ENCODE results near the gene SMIM24.
"Not testable (repeated sequence)": the region's sequence is repeated elsewhere in the genome, so short reads cannot be mapped to it uniquely, and the experiment has no call there.

SMIM24 gene

DNA sequence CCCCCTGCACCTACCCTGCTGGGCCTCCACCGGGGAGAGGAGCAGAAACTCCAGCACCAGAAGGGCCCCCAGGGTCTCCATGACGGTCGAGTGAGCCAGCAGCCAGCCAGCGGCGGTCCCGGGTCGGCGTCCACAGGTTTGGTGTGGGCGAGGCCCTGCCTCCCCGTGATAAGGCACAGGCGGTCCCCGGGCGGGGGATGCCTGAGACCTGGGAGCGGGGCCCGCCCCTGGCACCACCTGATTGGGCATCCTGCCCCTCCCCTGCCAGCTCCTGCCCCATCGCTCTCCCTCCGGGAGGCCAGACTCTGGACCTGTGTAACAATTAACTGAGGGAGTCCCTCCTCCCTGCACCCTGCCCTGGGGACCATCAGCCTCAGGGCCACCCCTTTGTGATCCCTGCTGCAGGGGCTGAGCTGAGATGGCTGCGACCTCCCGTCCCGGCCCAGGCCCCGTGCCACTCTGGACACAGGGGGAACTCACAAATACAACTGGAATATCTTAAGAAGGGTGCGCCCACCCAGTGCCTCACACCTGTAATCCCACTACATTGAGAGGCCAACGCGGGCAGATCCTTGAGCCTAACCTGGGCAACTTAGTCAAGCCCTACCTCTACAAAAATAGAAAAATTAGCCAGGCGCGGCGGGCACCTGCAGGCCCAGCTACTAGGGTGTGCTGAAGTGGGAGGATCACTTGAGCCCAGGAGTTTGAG lies at the start of gene SMIM24:
TSS of gene SMIM24 (minus strand) at position 143 of the 709 bp plus-strand sequence. CDS start at position 81, 62 bp downstream.
- no peak for DNase-seq (ENCODE audit: low read depth)

DNA sequence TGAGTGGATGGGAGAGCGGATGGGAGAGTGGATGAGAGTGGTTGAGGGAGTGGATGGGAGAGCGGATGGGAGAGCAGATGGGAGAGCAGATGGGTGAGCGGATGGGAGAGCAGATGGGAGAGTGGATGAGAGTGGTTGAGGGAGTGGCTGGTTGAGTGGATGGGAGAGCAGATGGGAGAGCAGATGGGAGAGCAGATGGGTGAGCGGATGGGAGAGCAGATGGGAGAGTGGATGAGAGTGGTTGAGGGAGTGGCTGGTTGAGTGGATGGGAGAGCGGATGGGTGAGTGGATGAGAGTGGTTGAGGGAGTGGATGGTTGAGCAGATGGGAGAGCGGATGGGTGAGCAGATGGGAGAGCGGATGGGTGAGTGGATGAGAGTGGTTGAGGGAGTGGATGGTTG lies 49.0 kb upstream of the SMIM24 start:
- DNase-seq (ENCODE audit: low read depth): not testable (repeated sequence)

GRCh38 chr19:3528539-3529211 lies 48.4 kb upstream of the SMIM24 start:
- DNase-seq (ENCODE audit: low read depth): no peak

GRCh38 chr19:3528080-3528479 lies 47.8 kb upstream of the SMIM24 start:
- no peak for DNase-seq (ENCODE audit: low read depth)

GRCh38 chr19:3527238-3527910 lies 47.0 kb upstream of the SMIM24 start:
- no peak for DNase-seq (ENCODE audit: low read depth)

- DNase-seq (ENCODE audit: low read depth): no peak
Observed at GRCh38 chr19:3526507-3527237, 46.3 kb upstream of the SMIM24 start.

- no peak for DNase-seq (ENCODE audit: low read depth)
Observed at GRCh38 chr19:3524904-3525451, 44.7 kb upstream of the SMIM24 start.

DNA sequence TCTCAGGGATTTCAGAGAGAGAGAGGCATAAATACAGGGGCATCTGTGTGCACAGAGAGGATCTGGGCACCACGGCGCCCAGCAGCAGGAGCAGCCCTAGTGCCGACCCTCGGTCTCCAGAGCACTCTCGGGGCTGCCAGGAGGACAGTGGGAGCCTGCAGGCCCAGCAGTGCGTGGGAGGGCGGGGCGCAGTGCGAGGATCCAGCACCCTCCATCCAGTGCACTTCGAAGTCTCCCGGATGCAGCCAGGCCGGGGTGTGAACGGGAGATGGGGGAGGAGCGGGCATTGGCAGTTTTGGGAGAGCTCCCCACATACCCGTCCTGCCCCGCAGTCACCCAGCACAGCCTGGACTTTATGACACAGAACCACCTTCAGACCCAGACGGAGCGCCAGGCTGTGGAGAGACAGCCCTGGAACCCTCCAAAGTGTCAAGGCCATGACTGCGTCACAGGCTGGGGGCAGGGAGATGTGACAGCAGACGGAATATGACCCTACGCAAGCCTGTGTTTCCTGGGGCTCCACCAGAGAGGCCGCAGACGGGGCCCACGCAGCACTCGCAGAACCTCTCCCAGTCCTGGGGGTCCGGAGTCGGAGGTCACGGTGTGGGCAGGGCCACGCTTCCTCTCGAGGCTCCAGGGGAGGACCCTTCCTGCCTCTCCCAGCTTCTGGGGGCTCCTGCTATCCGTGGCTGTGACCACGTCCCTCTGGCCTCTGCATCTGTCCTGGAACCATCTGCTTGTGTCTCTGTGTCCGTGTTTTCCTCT lies 43.9 kb upstream of the SMIM24 start:
- DNase-seq (ENCODE audit: low read depth): no peak

- no peak for DNase-seq (ENCODE audit: low read depth)
Observed at GRCh38 chr19:3523361-3524077, 43.2 kb upstream of the SMIM24 start.

DNA sequence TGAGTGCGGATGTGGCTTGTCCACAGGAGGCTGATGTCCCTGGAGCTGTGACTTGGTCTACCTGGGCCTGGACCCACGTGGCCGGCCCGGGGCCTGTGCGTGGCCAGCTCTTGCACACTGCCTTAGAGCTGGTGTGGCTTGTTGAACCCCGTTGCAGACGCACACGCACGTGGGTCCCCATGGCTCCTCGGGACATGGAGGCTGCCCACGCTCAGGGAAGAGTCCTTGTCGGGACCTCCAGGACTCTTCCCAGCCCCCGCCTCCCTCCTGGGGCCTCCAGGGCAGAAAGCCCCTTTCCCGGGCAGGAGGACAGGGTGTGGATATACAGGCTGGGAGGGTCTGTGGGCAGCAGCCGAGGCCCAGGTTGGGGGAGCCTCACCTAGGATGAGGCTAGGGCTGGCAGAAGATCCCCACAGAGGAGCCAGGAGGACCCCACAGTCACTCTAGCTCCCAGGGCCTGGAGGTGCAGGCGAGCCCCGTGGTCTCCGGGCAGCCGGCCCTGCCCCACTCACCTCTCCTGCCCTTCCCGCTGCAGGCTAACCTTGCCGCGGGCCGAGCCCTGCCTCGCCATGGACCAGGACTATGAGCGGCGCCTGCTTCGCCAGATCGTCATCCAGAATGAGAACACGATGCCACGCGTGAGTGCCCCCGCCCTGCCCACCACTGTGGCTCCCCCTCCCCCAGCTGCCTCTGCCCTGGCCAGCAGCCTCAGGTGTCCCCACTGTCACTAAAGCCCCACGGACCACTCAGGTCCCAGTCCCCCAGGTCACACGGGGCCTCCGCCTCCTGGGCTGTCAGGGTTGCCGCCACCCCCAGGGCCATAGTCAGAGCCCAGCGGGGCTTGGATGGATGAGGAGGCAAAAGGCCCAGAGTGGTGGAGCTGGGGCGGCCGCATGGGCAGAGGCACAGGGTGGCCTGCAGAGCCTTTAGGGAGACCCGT lies 42.4 kb upstream of the SMIM24 start:
- no peak for DNase-seq (ENCODE audit: low read depth)

- DNase-seq (ENCODE audit: low read depth): no peak
Observed at GRCh38 chr19:3521104-3521445, 40.8 kb upstream of the SMIM24 start.

GRCh38 chr19:3520166-3521103 lies 40.1 kb upstream of the SMIM24 start:
- DNase-seq (ENCODE audit: low read depth): no peak

DNA sequence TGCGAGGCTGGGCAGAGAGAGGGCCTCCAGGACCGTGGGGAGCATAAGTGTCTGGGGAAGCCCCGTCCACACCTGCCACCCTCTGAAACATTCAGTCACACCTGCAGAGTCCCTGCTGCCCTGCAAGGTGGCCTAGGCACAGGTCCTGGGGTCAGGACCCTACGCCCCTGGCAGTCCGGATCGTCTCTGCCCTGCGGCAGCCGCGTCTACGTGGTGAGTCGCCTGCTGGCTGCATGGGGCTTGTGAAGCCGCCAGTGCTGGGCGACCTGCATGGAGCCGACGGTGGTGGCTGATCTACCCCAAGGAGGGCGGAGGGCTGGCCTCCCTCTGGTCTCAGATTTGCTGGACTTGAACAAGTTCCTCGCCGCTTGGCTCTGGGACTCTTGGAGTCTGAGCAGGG lies 38.8 kb upstream of the SMIM24 start:
- no peak for DNase-seq (ENCODE audit: low read depth)

GRCh38 chr19:3518659-3519058 lies 38.3 kb upstream of the SMIM24 start:
- no peak for DNase-seq (ENCODE audit: low read depth)

GRCh38 chr19:3518255-3518654 lies 37.9 kb upstream of the SMIM24 start:
- no peak for DNase-seq (ENCODE audit: low read depth)

DNA sequence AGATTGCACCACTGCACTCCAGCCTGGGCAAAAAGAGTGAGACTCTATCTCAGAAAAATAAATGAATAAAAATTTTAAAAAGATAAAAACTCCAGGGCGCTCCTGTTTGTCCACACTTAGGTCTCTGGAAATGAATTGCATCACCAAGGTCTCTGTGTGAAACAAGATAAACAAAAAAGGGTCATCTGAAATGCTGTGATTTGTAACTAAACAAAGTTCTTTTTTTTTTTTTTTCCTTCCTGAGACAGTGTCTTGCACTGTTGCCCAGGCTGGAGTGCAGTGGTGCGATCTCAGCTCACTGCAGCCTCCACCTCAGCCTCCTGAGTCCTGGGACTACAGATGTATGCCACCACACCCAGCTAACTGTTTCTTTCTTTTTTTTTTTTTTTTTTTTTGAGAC lies 37.3 kb upstream of the SMIM24 start:
- DNase-seq (ENCODE audit: low read depth): no peak

DNA sequence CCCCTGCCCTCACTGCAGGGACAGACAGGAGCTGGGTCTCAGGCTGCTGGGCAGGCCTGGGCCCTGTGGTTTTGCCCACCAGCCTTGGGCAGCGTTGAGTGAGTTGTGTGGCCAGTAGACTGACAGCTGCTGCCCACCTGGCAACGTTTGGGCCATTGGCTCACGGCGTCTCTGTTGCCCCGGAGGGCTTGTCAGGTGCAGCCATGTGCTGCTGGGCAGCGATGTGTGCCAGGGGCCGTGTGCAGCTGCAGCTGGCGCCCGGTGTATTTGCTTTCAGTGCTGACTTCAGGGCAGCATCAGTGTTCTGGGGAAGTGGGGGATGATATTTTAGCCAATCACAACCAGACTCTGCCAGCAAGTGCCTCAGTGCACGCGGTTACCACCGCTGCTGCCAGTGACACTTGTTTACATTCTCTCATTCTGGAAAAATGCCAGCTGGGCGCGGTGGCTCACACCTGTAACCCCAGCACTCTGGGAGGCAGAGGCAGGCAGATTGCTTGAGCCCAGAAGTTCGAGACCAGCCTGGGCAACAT lies 36.4 kb upstream of the SMIM24 start:
- no peak for DNase-seq (ENCODE audit: low read depth)

GRCh38 chr19:3515891-3516422 lies 35.6 kb upstream of the SMIM24 start:
- no peak for DNase-seq (ENCODE audit: low read depth)

All from HS-27A (cell line).